SK-N-SH (cell line): Measurements from ENCODE around the gene SDK1. TPM values are rescaled to one million over a fixed set of nuclear protein-coding genes. Genes with fewer than 3 reads are reported as not detected.

Source experiments
- CTCF ChIA-PET: fragments of 300-600, 350-600 bp; formaldehyde crosslinking; extraction: SDS; loops from one replicate; lab custom pipeline; 2021; lab: Yijun Ruan, JAX
- POLR2A ChIA-PET: fragments of 350-600 bp; sonication (Branson Sonifier 250); formaldehyde crosslinking; extraction: SDS; loops from one replicate; lab custom pipeline; 2020; ENCODE audit warnings: antibody characterized with exemption, inconsistent platforms; lab: Yijun Ruan, JAX
- DNase-seq: peaks from one replicate; pipeline ENCODE4 v3.0.0; 2012
- H2AFZ ChIP-seq: fragments of 200-600 bp; sonication (generic); 2 replicates; pipeline ENCODE4 v1.8.1; 2016; ENCODE audit warnings: antibody characterized with exemption, mild to moderate bottlenecking, low read depth
- H3F3A ChIP-seq: fragments of 200-600 bp; sonication (generic); replicated peaks from 2 replicates; pipeline ENCODE3; 2016; ENCODE audit warnings: antibody characterized with exemption, mild to moderate bottlenecking; ENCODE audit not compliant: insufficient read depth
- H3K27ac ChIP-seq, 2 experiments: fragments of 200-500 bp in 1 of 2; fragments of 200-600 bp in 1 of 2; sonication (Bioruptor generic) in 1 of 2; sonication (generic), shearing (Covaris generic) in 1 of 2; 2 replicates each; pipeline versions ENCODE4 v1.5.1 to v1.6.1; 2014 to 2016; ENCODE audit warnings: low read depth in 2 of 2, inconsistent platforms in 1 of 2, low read length in 1 of 2, mild to moderate bottlenecking in 1 of 2, mixed read lengths in 1 of 2
- H3K27me3 ChIP-seq: fragments of 200-600 bp; sonication (generic), shearing (Covaris generic); 2 replicates; pipeline ENCODE4 v1.6.1; 2016; ENCODE audit warnings: mixed run types; ENCODE audit not compliant: insufficient read depth
- H3K36me3 ChIP-seq, 2 experiments: fragments of 200-500 bp in 1 of 2; fragments of 200-600 bp in 1 of 2; sonication (Bioruptor generic) in 1 of 2; sonication (generic) in 1 of 2; replicated peaks in 1 of 2; 2 replicates each; pipeline versions ENCODE3 to v1.5.1; 2014 to 2016; ENCODE audit warnings: low read length in 1 of 2, mild to moderate bottlenecking in 1 of 2; ENCODE audit not compliant: insufficient read depth in 2 of 2, control insufficient read depth in 1 of 2
- H3K4me1 ChIP-seq, 2 experiments: fragments of 200-500 bp in 1 of 2; fragments of 200-600 bp in 1 of 2; sonication (Bioruptor generic) in 1 of 2; sonication (generic), shearing (Covaris generic) in 1 of 2; 2 replicates each; pipeline versions ENCODE4 v1.5.1 to v1.6.1; 2014 to 2016; ENCODE audit warnings: low read depth in 1 of 2, low read length in 1 of 2, mixed run types in 1 of 2; ENCODE audit not compliant: insufficient read depth in 2 of 2, control insufficient read depth in 1 of 2
- H3K4me2 ChIP-seq: fragments of 200-600 bp; sonication (generic), shearing (Covaris generic); 2 replicates; pipeline ENCODE4 v1.6.1; 2017; ENCODE audit warnings: mixed run types
- H3K4me3 ChIP-seq, 2 experiments: fragments of 200-500 bp in 1 of 2; fragments of 200-600 bp in 1 of 2; sonication (Bioruptor generic) in 1 of 2; sonication (generic), shearing (Covaris generic) in 1 of 2; 2 replicates each; pipeline versions ENCODE4 v1.5.1 to v1.8.1; 2014 to 2016; ENCODE audit warnings: low read depth in 2 of 2, inconsistent platforms in 1 of 2, low read length in 1 of 2, mild to moderate bottlenecking in 1 of 2, mixed read lengths in 1 of 2, moderate library complexity in 1 of 2
- H3K79me2 ChIP-seq: fragments of 200-600 bp; sonication (generic); 2 replicates; pipeline ENCODE4 v1.8.1; 2017; ENCODE audit warnings: mild to moderate bottlenecking; ENCODE audit not compliant: insufficient read depth
- H3K9ac ChIP-seq: fragments of 200-600 bp; sonication (generic); 2 replicates; pipeline ENCODE4 v1.6.1; 2017; ENCODE audit warnings: mixed run types
- H3K9me2 ChIP-seq: fragments of 200-600 bp; sonication (generic); 2 replicates; pipeline ENCODE4 v1.6.1; 2017; ENCODE audit warnings: mixed run types
- H3K9me3 ChIP-seq: fragments of 200-600 bp; sonication (generic); 2 replicates; pipeline ENCODE4 v1.6.1; 2017; ENCODE audit warnings: mixed run types, mild to moderate bottlenecking, moderate library complexity
- H4K20me1 ChIP-seq: fragments of 200-600 bp; sonication (generic); 2 replicates; pipeline ENCODE4 v1.6.1; 2017; ENCODE audit warnings: mild to moderate bottlenecking, mixed run types; ENCODE audit not compliant: insufficient read depth
- ELF1 ChIP-seq: IDR thresholded peaks from 2 replicates; pipeline ENCODE4 v1.4.0; 2012
- EZH2phosphoT487 ChIP-seq: fragments of 200-600 bp; sonication (generic); IDR thresholded peaks from 2 replicates; pipeline ENCODE4 v1.6.1; 2017; ENCODE audit warnings: low read depth, mixed run types, mild to moderate bottlenecking, antibody characterized with exemption, moderate library complexity, borderline replicate concordance
- FOXM1 ChIP-seq: IDR thresholded peaks from 2 replicates; pipeline ENCODE4 v1.4.0; 2012; ENCODE audit warnings: low read depth, mild to moderate bottlenecking
- GATA2 ChIP-seq: sonication (generic); formaldehyde crosslinking; IDR thresholded peaks from 2 replicates; pipeline ENCODE4 v1.5.0; 2020; ENCODE audit warnings: mild to moderate bottlenecking, missing genetic modification reagents
- JUND ChIP-seq: IDR thresholded peaks from 2 replicates; pipeline ENCODE4 v1.4.0; 2012
- MEF2A ChIP-seq: IDR thresholded peaks from 2 replicates; pipeline ENCODE4 v1.4.0; 2012; ENCODE audit warnings: low read depth, borderline replicate concordance
- MXI1 ChIP-seq: IDR thresholded peaks from 2 replicates; pipeline ENCODE4 v1.6.1; 2012; ENCODE audit warnings: mild to moderate bottlenecking, low read depth, low read length, improper control_type of control experiment
- NRF1 ChIP-seq: IDR thresholded peaks from 2 replicates; pipeline ENCODE4 v1.6.1; 2012; ENCODE audit warnings: low read depth, mild to moderate bottlenecking, low read length
- RAD21 ChIP-seq: IDR thresholded peaks from 2 replicates; pipeline ENCODE4 v1.6.1; 2012; ENCODE audit warnings: mild to moderate bottlenecking, low read length
- RCOR1 ChIP-seq: fragments of 150-350 bp; IDR thresholded peaks from 2 replicates; pipeline ENCODE4 v1.6.1; 2017; ENCODE audit warnings: antibody characterized with exemption, low read length
- RFX5 ChIP-seq: IDR thresholded peaks from 2 replicates; pipeline ENCODE4 v1.6.1; 2012; ENCODE audit warnings: mild to moderate bottlenecking, improper control_type of control experiment, low read length
- RXRA ChIP-seq: IDR thresholded peaks from 2 replicates; pipeline ENCODE4 v1.4.0; 2012; ENCODE audit warnings: low read depth, mild to moderate bottlenecking, borderline replicate concordance
- SMC3 ChIP-seq: IDR thresholded peaks from 2 replicates; pipeline ENCODE4 v1.6.1; 2012; ENCODE audit warnings: low read depth, low read length, improper control_type of control experiment
- TAF1 ChIP-seq: IDR thresholded peaks from 2 replicates; pipeline ENCODE4 v1.6.1; 2012; ENCODE audit warnings: low read depth, mild to moderate bottlenecking, low read length, moderate library complexity, borderline replicate concordance
- TCF12 ChIP-seq: IDR thresholded peaks from 2 replicates; pipeline ENCODE4 v1.4.0; 2012
- TEAD4 ChIP-seq: IDR thresholded peaks from 2 replicates; pipeline ENCODE4 v1.4.0; 2012; ENCODE audit warnings: mild to moderate bottlenecking, borderline replicate concordance; ENCODE audit not compliant: insufficient read depth
- WGBS: methylation state at CpG from one replicate; pipeline ENCODE4 v1.1.6; 2017; ENCODE audit warnings: low lambda C conversion rate; 5-methylcytosine and 5-hydroxymethylcytosine counted together
- polyA plus RNA-seq, 3 experiments: library from polyadenylated mRNA; depleted of rRNA; stranded (reverse); fragments of >200 nt; gene quantifications; 2 replicates each; pipeline ENCODE4 v1.2.3, GENCODE V29; 2012
- TF ChIP-seq, protein P1 (sequence below): IDR thresholded peaks from 2 replicates; pipeline ENCODE4; 2012
- TF ChIP-seq, protein P2 (sequence below): IDR thresholded peaks from 2 replicates; pipeline ENCODE4 v1.6.1; 2012; ENCODE audit warnings: mild to moderate bottlenecking, low read depth, low read length, moderate library complexity
- TF ChIP-seq, protein P3 (sequence below): IDR thresholded peaks from 2 replicates; pipeline ENCODE4 v1.4.0; 2012; ENCODE audit warnings: low read depth, borderline replicate concordance
- TF ChIP-seq, protein P4 (sequence below): fragments of 150-350 bp; IDR thresholded peaks from 2 replicates; pipeline ENCODE4 v1.6.1; 2017; ENCODE audit warnings: antibody characterized with exemption, low read length, low read depth, borderline replicate concordance
- TF ChIP-seq, protein P5 (sequence below): IDR thresholded peaks from 2 replicates; pipeline ENCODE4 v1.4.0; 2012; ENCODE audit warnings: low read depth, borderline replicate concordance

Gene SDK1
- polyA plus RNA-seq, 1 of the 3 experiments (the other 2 are of a cell fraction), result 1.2 TPM

DNA sequence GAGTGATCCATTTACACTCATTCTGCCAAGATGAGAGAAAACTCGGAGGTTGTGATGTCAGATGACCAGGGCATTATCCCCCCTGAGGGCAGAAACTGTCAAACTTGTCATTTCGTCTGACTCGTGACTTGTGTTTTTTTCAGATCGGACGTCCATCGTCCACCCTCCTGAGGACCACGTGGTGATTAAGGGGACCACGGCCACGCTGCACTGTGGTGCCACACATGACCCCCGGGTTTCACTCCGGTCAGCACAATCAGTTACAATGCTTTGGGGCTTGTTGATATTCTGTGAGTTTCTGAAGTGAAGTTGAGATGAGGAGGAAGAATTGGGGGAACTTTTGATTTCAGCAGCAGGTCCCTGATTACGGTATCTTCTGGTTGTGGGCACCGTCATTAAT lies 670.3 kb downstream of the SDK1 start:
- H3K9me3 ChIP-seq, result no peaks in the 10 kb centered on the region
- no peak for TF ChIP-seq TEAD4
- no peak for TF ChIP-seq JUND
- no peak for TF ChIP-seq FOXM1
- TF ChIP-seq, protein P1, sequence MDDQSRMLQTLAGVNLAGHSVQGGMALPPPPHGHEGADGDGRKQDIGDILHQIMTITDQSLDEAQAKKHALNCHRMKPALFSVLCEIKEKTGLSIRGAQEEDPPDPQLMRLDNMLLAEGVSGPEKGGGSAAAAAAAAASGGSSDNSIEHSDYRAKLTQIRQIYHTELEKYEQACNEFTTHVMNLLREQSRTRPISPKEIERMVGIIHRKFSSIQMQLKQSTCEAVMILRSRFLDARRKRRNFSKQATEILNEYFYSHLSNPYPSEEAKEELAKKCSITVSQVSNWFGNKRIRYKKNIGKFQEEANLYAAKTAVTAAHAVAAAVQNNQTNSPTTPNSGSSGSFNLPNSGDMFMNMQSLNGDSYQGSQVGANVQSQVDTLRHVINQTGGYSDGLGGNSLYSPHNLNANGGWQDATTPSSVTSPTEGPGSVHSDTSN, result no peak
- TF ChIP-seq MEF2A, result no peak
- no peak for TF ChIP-seq RFX5
- TF ChIP-seq, protein P2, sequence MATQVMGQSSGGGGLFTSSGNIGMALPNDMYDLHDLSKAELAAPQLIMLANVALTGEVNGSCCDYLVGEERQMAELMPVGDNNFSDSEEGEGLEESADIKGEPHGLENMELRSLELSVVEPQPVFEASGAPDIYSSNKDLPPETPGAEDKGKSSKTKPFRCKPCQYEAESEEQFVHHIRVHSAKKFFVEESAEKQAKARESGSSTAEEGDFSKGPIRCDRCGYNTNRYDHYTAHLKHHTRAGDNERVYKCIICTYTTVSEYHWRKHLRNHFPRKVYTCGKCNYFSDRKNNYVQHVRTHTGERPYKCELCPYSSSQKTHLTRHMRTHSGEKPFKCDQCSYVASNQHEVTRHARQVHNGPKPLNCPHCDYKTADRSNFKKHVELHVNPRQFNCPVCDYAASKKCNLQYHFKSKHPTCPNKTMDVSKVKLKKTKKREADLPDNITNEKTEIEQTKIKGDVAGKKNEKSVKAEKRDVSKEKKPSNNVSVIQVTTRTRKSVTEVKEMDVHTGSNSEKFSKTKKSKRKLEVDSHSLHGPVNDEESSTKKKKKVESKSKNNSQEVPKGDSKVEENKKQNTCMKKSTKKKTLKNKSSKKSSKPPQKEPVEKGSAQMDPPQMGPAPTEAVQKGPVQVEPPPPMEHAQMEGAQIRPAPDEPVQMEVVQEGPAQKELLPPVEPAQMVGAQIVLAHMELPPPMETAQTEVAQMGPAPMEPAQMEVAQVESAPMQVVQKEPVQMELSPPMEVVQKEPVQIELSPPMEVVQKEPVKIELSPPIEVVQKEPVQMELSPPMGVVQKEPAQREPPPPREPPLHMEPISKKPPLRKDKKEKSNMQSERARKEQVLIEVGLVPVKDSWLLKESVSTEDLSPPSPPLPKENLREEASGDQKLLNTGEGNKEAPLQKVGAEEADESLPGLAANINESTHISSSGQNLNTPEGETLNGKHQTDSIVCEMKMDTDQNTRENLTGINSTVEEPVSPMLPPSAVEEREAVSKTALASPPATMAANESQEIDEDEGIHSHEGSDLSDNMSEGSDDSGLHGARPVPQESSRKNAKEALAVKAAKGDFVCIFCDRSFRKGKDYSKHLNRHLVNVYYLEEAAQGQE, result no peak
- no peak for TF ChIP-seq RAD21
- no peak for TF ChIP-seq SMC3
- no peak for TF ChIP-seq TAF1
- TF ChIP-seq, protein P3, sequence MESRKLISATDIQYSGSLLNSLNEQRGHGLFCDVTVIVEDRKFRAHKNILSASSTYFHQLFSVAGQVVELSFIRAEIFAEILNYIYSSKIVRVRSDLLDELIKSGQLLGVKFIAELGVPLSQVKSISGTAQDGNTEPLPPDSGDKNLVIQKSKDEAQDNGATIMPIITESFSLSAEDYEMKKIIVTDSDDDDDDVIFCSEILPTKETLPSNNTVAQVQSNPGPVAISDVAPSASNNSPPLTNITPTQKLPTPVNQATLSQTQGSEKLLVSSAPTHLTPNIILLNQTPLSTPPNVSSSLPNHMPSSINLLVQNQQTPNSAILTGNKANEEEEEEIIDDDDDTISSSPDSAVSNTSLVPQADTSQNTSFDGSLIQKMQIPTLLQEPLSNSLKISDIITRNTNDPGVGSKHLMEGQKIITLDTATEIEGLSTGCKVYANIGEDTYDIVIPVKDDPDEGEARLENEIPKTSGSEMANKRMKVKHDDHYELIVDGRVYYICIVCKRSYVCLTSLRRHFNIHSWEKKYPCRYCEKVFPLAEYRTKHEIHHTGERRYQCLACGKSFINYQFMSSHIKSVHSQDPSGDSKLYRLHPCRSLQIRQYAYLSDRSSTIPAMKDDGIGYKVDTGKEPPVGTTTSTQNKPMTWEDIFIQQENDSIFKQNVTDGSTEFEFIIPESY, result no peak
- no peak overlapping the region for H3K9ac ChIP-seq
- H2AFZ ChIP-seq, result no peak overlapping the region
- no peaks in the 10 kb centered on the region for H3K79me2 ChIP-seq
- no peaks in the 10 kb centered on the region for H3K4me1 ChIP-seq
- H3F3A ChIP-seq, result no peaks in the 10 kb centered on the region
- no peak for DNase-seq
- no peaks in the 10 kb centered on the region for H3K36me3 ChIP-seq
- no peak overlapping the region for H3K27ac ChIP-seq
- H3K27me3 ChIP-seq, result no peaks in the 10 kb centered on the region
- no peaks in the 10 kb centered on the region for H3K9me2 ChIP-seq
- H4K20me1 ChIP-seq, result no peaks in the 10 kb centered on the region
- ChIA-PET CTCF (no interaction called here), POLR2A (no interaction called here)
- H3K4me3 ChIP-seq, result no peak overlapping the region
- no peak overlapping the region for H3K4me2 ChIP-seq
- WGBS, result 72% methylated on average over 13 of the region's 13 CpGs

DNA sequence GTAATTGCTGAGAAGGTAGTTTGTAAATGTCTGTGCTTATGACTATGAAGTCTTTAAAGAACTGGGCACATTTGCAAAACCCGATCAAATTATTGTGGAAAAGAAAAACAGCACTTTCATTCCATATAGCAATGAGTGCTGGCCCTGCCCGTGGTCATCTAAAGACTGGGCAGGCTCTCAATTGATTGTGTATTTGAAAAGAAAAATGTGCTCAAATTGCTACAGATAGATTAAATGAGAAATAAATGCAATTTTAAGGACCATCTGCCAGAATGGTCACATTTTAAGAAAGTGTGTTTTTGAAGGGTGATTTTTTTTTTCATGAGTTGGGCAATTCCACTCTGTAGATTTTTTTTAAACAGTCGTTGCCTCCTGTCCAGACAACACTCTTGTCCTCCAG lies 672.2 kb downstream of the SDK1 start:
- Histone ChIP-seq H3K4me2 (no peak overlapping the region), H3K4me3 (no peak overlapping the region), H3K9me3 (no peaks in the 10 kb centered on the region), H3K4me1 (no peaks in the 10 kb centered on the region), H3K27me3 (no peaks in the 10 kb centered on the region), H3K79me2 (no peaks in the 10 kb centered on the region), H3K27ac (no peak overlapping the region), H2AFZ (no peak overlapping the region), H3K9me2 (no peaks in the 10 kb centered on the region), H3F3A (no peaks in the 10 kb centered on the region), H3K9ac (no peak overlapping the region), H3K36me3 (no peaks in the 10 kb centered on the region), H4K20me1 (no peaks in the 10 kb centered on the region)
- ChIA-PET CTCF (no interaction called here), POLR2A (no interaction called here)
- 39% methylated on average over 3 of the region's 3 CpGs for WGBS
- no peak for DNase-seq
- TF ChIP-seq MXI1 (no peak), RCOR1 (no peak), ELF1 (no peak), RFX5 (no peak), GATA2 (CRISPR knock-in tag) (no peak), SMC3 (no peak), FOXM1 (no peak), TCF12 (no peak), RXRA (no peak), JUND (no peak), RAD21 (no peak), EZH2phosphoT487 (no peak), NRF1 (no peak)
- TF ChIP-seq, protein P4, sequence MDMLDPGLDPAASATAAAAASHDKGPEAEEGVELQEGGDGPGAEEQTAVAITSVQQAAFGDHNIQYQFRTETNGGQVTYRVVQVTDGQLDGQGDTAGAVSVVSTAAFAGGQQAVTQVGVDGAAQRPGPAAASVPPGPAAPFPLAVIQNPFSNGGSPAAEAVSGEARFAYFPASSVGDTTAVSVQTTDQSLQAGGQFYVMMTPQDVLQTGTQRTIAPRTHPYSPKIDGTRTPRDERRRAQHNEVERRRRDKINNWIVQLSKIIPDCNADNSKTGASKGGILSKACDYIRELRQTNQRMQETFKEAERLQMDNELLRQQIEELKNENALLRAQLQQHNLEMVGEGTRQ, result no peak
- TF ChIP-seq, protein P5, sequence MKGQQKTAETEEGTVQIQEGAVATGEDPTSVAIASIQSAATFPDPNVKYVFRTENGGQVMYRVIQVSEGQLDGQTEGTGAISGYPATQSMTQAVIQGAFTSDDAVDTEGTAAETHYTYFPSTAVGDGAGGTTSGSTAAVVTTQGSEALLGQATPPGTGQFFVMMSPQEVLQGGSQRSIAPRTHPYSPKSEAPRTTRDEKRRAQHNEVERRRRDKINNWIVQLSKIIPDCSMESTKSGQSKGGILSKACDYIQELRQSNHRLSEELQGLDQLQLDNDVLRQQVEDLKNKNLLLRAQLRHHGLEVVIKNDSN, result no peak
